SJCRH30 (cell line): ENCODE data around the gene NKX2-3. TPM values are rescaled to one million over a fixed set of nuclear protein-coding genes. Genes with fewer than 3 reads are reported as not detected.

Experiments used
- DNase-seq, 2 experiments: peaks; one replicate each; pipeline ENCODE4 v3.0.0-alpha.2; 2015 to 2020
- H3K27ac ChIP-seq: fragments of 250-450 bp; sonication (Bioruptor Pico); 2 replicates; pipeline ENCODE4 v1.5.1; 2020; ENCODE audit warnings: mild to moderate bottlenecking, moderate library complexity
- H3K27me3 ChIP-seq: fragments of 250-450 bp; sonication (Bioruptor Pico); 2 replicates; pipeline ENCODE4 v1.5.1; 2020; ENCODE audit warnings: mild to moderate bottlenecking, moderate library complexity
- H3K36me3 ChIP-seq: fragments of 250-450 bp; sonication (Bioruptor Pico); 2 replicates; pipeline ENCODE4 v1.5.1; 2020; ENCODE audit warnings: mild to moderate bottlenecking, moderate library complexity
- H3K4me1 ChIP-seq: fragments of 250-450 bp; sonication (Bioruptor Pico); 2 replicates; pipeline ENCODE4 v1.5.1; 2020; ENCODE audit warnings: mild to moderate bottlenecking, moderate library complexity
- H3K4me3 ChIP-seq: fragments of 250-450 bp; sonication (Bioruptor Pico); 2 replicates; pipeline ENCODE4 v1.5.1; 2020; ENCODE audit warnings: mild to moderate bottlenecking, moderate library complexity
- H3K9me3 ChIP-seq: fragments of 250-450 bp; sonication (Bioruptor Pico); replicated peaks from 2 replicates; pipeline ENCODE4 v1.5.1; 2020; ENCODE audit warnings: mild to moderate bottlenecking, moderate library complexity
- total RNA-seq: library from RNA; depleted of rRNA; stranded (reverse); fragments of >200 nt; shearing (Covaris generic); gene quantifications from 2 replicates; pipeline ENCODE4 v1.2.3, GENCODE V29; 2014

The NKX2-3 gene
- total RNA-seq, 1 experiment from 2014 or later = not detected

DNA sequence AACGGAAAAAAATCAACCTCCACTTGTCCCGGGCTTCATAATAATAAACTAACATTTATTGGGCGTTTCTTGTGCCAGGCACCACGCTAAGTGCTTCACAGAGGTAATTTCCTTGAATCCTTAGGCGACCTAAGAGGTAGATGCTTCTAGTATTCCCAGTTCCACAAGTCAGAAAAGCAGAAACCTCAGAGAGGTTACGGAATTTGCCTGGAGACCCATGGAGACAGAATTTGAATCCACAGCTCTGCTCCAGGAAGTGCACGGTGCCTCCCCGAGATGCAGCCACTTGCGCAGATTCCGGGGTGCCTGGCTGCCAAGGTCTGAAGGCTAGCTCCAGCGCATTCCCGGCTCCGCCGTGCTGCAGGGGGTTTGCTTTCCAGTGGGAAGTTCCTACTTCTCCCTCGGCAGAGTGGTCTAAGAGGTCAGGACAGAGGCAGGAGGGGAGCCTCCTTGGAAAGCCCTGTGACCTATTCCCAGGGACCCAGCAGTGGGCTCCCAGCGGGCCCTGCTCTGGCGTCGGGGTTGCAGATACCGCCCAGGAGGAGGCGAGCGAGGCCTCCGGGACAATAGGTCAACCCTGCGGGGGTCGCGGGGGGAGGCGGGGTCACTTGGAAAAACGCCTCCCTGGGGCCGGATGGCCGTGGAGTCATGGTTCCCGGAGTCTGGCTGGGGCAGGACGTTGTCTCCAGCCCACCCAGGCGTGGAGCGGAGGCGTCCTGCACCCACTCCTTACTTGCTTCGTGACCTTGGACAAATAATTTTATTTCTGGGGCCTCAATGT, 10.1 kb upstream of the NKX2-3 start:
- Histone ChIP-seq H3K36me3 (no peaks in the 10 kb centered on the region), H3K27me3 (0 out of 2 replicates have a peak, but pooled peaks cover 2% of the 10 kb centered on the region), H3K4me3 (no peak overlapping the region), H3K9me3 (no peaks in the 10 kb centered on the region), H3K4me1 (no peaks in the 10 kb centered on the region), H3K27ac (no peak overlapping the region)
- DNase-seq = no peak

DNA sequence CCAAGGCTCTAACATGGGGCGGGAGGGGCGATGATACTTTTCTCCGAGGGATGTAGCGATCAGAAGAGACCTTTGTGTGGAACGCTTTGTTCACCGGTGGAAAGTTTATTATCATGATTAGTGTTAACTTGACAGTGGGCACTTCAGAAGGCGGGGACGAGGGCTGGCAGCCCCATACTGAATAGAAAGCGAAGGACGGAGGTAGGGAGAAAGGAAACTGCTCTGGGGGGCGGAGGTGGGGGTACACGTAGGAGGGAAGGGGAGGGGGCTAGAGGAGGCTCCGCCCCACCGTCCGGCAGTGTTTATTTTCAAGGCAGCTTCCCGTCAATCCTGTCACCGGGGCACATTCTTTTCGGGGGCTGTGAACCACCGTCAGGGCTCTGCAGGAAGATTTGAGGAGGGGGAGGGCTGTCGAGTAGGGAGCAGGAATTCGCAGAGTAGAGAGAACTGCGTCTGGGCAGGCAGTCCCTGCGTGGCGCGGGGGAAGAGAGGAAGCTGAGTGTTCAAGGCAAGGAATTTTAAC, 9.4 kb upstream of the NKX2-3 start:
- no peak overlapping the region for H3K4me3 ChIP-seq
- H3K4me1 ChIP-seq = no peaks in the 10 kb centered on the region
- H3K36me3 ChIP-seq = no peaks in the 10 kb centered on the region
- DNase-seq = no peak
- H3K9me3 ChIP-seq = no peaks in the 10 kb centered on the region
- H3K27ac ChIP-seq = no peak overlapping the region
- no peaks in the 10 kb centered on the region for H3K27me3 ChIP-seq

DNA sequence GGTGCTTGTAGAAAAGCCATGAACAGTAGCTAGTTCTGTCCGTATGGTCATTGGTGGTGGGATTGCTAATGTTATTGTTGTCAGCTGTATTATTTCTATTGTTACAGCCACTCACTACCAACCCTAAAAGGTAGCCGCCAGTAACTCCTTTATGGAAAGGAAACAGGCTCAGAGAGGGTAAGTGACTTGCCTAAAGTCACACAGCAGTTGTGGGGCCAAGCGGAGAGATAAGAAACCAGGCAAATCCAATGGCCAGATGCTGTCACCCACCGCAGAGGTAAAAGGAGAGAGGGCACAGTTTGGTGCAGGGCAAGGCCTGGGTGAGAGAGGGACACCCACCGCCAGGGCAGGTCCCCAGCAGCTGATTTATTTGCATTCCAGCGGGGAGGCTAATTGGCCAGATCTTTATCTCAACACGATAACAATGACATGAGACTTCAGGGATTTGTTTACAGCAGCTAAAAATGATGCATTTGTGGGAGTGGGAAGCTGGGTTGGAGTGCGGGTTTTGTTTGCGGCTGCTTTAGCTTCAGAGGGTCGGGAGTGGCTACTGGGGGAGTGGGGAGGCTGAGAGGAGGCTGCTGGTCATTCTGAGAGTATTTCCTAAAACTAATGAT, 8.6 kb upstream of the NKX2-3 start:
- Histone ChIP-seq H3K4me1 (no peaks in the 10 kb centered on the region), H3K4me3 (no peak overlapping the region), H3K27ac (no peak overlapping the region), H3K36me3 (no peaks in the 10 kb centered on the region), H3K27me3 (no peaks in the 10 kb centered on the region), H3K9me3 (no peaks in the 10 kb centered on the region)
- DNase-seq = no peak

DNA sequence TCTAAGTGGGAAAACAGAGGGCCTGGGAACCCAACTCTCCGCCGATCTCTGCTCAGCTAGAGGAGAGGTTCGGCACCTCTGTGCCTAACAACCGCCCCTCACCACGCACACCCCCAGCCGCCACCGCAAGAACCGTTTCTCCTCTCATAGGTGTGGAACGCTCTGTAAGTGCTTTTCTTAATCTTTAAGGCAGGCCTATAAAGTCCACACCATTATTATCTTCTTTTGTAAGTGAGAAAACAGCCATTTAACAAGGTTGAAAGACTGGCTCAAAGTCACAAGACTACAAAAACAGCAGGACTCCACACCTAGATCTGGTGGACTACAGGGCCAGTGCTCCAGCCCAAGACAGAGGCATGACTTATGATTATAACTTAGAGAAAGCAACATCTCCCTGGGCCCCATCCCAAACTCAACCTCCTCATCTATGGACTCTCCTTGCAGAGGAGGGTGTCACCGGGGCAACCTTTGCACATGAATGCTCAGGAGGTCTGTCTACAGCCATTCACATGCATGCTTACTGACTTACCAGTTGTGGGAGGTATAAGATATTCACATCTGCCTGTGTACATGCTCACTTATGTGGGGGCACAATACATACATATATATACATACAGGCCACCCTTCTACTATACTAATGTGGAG, 7.9 kb upstream of the NKX2-3 start:
- Histone ChIP-seq H3K27me3 (no peaks in the 10 kb centered on the region), H3K4me1 (no peaks in the 10 kb centered on the region), H3K4me3 (no peak overlapping the region), H3K27ac (no peak overlapping the region), H3K36me3 (no peaks in the 10 kb centered on the region), H3K9me3 (no peaks in the 10 kb centered on the region)
- DNase-seq = no peak

DNA sequence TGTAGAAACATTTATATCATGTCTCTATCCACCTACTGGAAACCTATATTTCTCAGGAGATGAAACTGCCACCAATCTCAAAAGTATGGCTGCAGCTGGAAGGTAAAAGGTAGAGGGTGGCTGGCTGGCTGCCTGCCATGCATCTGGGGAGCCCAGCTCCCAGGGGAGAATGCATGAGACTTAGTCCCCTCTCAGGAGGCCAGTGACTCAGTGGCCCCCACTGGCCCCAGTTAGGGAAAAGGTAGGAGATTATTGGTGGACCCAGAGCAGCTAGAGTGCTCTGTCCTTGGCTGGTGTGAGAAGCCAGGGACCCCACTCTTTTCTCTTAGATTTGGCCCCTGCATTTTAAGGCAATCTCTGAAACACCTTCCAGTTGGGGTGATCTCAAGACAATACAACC, 6.8 kb upstream of the NKX2-3 start:
- H3K4me1 ChIP-seq = no peaks in the 10 kb centered on the region
- no peaks in the 10 kb centered on the region for H3K36me3 ChIP-seq
- no peaks in the 10 kb centered on the region for H3K9me3 ChIP-seq
- H3K27me3 ChIP-seq = no peaks in the 10 kb centered on the region
- no peak overlapping the region for H3K27ac ChIP-seq
- DNase-seq = no peak
- H3K4me3 ChIP-seq = no peak overlapping the region

DNA sequence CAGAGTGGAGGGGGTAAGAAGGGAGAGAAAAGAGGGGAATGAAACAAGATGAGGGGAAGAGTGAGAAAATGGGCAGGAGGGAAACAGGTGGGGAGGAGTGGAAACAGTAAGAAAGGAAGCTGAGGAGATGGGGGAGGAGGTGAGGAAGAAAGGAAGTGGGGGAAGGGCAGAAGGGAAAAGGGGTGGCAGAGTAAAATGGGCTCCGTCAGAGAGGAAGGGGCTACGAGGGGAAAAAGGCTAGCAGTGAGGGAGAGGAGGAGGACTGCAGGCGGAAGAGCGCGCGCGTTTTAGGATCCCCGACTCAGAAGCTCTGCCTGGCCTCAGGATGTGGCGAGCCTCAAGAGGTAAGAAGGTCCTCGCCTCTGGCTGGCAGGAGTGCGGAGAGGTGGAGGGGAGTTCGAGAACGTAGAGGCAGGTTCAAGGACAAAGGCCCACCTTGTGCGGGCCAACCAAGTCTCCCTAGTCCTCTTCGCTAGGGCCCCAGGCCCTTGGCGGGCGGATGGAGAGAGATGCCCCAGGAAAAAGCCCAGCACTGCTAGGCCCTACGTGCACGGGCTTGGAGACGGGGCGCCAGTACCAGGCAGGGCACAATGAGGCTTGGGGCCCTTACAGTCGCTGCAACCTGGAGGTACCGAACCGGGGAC, 5.8 kb upstream of the NKX2-3 start:
- no peak overlapping the region for H3K27ac ChIP-seq
- no peaks in the 10 kb centered on the region for H3K36me3 ChIP-seq
- no peak for DNase-seq
- no peaks in the 10 kb centered on the region for H3K4me1 ChIP-seq
- H3K4me3 ChIP-seq = no peak overlapping the region
- no peaks in the 10 kb centered on the region for H3K9me3 ChIP-seq
- no peaks in the 10 kb centered on the region for H3K27me3 ChIP-seq

DNA sequence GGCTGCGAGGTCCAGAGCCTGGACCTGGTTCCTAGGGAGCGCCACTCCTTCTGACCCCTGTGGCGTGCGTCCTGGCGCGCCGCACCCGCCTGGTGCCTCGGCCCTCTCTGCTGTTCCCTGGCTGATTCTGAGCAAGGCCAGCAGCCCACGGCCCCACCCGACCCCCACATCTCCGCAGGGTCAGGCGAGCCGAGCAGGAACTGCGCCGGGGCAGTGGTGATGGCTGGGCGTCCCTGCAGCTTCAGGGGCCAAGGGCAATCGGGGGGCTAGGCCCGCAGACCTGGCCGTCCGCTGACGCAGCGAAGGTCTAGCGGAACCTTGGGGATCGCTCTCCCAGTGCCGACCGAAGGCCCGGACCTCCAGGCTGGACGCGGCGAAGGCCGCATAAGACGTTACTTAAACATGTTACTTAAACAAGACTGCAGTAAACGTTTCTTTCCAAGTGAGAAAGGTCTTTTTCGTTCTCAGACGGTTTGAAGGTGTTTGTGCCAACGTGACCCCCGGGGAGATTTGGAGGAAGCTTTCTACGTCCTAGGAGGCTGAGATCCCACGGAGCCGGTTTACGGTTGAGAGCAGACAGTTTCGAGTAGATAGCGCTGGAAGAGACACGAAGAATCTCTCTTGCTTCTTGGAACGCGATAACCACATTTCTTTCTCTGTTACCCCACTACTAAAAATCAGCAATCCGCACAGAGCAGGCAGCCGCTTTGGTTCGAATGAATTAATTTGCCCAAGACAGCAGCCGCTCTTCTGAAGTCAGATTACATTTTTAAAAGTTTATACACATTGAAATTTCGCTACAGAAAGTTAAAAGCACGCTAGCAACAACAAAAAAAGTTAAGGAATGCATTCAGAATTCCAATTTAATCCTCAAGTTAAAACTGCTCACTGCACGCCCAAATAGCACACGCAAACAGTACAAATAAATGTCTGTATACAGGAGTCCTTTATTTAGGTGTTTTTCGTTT, 4.9 kb upstream of the NKX2-3 start:
- H3K36me3 ChIP-seq = no peaks in the 10 kb centered on the region
- no peaks in the 10 kb centered on the region for H3K9me3 ChIP-seq
- H3K27ac ChIP-seq = no peak overlapping the region
- H3K4me3 ChIP-seq = no peak overlapping the region
- H3K27me3 ChIP-seq = no peaks in the 10 kb centered on the region
- no peaks in the 10 kb centered on the region for H3K4me1 ChIP-seq
- no peak for DNase-seq

DNA sequence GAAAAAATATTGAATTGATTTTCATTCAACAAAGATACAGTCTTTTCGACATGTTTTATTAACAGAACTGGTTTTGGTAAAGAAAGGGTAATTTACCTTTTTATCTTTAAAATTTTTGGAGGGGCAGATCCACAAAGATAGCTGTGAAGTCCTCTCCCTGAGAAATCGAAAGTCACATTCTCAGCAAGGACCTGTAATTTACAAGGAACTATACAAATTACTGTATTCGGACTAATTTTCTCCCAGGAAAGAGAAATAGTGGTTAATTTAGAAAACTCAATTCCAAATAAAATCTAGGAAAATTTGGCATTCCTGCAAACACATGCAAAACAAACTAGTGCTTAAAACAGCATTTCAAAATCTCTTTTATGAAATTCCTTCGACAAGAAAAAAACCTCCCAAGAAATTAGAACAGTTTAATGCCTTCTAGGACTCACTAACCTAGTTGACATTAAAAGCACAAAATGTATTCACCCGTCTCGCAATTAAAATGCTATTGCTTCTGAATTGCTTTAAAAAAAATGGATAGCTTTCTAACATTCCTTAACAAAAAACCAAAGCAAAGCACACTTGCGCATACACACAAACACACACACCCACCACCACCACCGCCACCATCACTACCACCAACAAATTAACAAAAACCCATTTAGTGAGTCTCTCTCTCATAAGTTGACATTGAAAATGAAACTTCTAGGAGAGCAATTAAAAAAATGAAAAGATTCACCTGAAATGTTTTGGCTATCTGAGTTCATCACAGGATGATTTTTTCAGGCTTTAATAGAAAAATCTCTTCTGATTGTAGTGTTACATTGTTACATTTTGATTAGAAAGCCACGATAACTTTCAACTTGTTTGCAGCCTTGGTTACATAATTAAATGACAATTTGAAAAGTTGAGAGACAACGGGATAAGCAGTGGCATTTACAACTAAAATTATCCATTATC, 4.0 kb upstream of the NKX2-3 start:
- DNase-seq = no peak
- no peak overlapping the region for H3K4me3 ChIP-seq
- H3K27me3 ChIP-seq = no peaks in the 10 kb centered on the region
- H3K9me3 ChIP-seq = no peaks in the 10 kb centered on the region
- no peaks in the 10 kb centered on the region for H3K36me3 ChIP-seq
- no peak overlapping the region for H3K27ac ChIP-seq
- no peaks in the 10 kb centered on the region for H3K4me1 ChIP-seq

DNA sequence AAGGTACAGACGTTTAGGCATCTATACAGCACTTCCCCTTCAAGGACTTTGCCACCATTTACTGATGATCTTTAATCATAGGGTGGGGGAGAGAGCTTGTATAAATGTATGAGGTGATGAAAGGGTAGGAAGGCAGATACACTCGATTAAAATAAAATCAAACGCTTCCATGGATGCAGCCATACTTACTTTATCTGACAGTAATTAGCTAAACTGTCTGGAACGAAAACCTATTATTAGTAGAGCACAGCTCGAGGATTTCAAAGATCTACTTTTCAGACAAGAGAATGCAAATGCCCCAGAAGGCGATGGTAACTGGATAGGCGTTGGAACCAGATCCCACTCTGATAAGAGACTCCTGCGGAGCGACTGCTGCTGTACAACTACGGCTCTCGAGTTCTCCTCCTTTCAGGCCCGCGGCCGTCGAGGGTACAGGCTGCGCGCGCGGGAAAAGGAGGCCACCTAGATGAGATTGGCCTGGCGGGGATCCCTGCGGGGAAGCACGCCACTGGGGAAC, 3.1 kb upstream of the NKX2-3 start:
- Histone ChIP-seq H3K36me3 (no peaks in the 10 kb centered on the region), H3K27me3 (no peaks in the 10 kb centered on the region), H3K27ac (no peak overlapping the region)

DNA sequence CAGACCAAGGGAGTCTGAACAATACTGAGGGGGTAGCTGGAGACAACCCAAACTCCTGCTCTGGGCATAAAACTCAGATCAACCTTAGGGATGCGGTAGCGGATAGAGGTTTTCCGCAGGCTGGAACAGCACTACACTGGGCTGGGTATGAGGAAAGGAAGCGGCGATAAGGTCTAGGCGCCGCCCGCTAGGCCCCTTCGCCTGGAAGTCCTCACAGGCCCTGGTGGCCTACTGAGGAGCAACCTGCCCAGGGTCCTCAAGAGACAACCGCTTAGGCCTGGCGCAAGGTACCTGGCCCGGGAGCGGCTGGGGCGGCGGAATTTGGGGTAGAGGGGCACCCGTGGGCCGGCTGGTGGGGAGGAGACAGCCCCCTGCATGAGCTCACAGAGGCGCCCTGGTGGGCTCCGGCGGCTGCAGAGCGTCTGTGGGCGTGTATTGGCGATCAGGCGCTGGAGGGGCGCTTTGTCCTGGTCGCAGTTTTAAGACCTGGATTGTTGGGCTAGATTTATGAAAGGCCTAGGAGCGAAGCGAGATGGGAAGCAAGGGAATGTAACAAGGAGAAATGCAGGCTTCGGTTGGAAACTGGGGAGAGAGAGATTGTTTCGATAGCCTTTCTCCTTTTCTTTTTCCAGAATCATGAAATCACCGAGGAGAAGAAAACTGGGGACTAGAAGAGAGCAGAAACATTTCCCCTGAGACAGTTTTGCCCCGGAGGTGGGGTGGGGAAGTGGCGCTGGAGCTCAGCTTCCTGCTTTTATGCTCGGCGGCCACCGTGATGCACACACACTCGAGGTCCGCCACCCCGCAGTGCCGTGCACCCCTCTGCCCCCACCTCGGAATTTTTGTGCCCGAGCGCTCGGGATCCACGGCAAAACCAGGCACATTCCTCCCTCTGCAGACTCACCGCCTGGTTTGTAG, 2.4 kb upstream of the NKX2-3 start:
- H3K4me3 ChIP-seq = no peak overlapping the region
- H3K4me1 ChIP-seq = no peaks in the 10 kb centered on the region
- DNase-seq = no peak
- H3K27me3 ChIP-seq = no peaks in the 10 kb centered on the region
- no peaks in the 10 kb centered on the region for H3K9me3 ChIP-seq
- H3K27ac ChIP-seq = no peak overlapping the region
- H3K36me3 ChIP-seq = no peaks in the 10 kb centered on the region

More for the DNA sequence above, 3.1 kb upstream of the NKX2-3 start:
- no peaks in the 10 kb centered on the region for H3K9me3 ChIP-seq
- no peak overlapping the region for H3K4me3 ChIP-seq
- H3K4me1 ChIP-seq = no peaks in the 10 kb centered on the region
- DNase-seq = no peak

DNA sequence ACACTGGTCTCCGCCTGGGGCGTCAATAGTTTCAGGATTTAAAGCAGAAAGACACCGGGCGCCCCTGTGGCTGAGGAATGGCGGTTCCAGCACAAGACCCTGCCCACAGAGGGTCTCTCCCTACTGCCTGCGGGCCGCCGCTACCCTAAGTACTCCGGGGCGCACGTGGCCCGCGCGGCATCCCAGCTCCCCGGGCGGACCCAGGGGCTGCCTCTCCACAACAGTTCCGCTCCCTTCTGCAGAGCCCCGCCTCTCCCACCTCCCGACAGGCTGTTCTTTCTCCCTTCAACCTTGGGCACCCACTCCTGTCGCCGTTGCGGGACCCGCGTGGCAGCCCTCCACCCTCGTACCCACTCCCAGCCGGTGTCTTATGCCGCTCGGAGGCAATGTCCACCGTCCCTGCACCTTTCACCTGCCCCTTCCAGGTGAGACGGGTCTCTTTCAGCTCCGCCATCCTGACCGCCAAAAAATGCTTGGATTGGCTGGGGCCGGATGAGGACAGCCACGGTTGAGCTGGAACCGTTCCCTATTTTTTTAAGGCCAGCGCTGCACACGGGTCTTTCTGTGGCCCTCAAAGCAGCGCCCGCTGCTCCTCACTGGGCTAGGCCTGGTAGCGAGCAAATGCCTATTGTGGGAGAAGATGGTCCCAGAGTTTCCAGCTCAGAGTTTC, 1.6 kb upstream of the NKX2-3 start:
- no peak for DNase-seq
- Histone ChIP-seq H3K27me3 (no peaks in the 10 kb centered on the region), H3K36me3 (no peaks in the 10 kb centered on the region), H3K9me3 (no peaks in the 10 kb centered on the region), H3K4me3 (no peak overlapping the region), H3K27ac (no peak overlapping the region), H3K4me1 (no peaks in the 10 kb centered on the region)
